HCT116 (cell line): ENCODE results near the gene CNPPD1. TPM values are rescaled to one million over a fixed set of nuclear protein-coding genes. Genes with fewer than 3 reads are reported as not detected.

Experiments
- ATAC-seq: fragments of 200-7000 bp; cut with Tn5 transposase; 2 replicates; pipeline ENCODE4 v1.9.1; 2020; ENCODE audit warnings: mild to moderate bottlenecking, moderate library complexity
- BruUV-seq: library from RNA; stranded (reverse); fragments of 400-500 nt; replicated peaks from 2 replicates; lab custom pipeline; 2021; lab: Mats Ljungman, UMichigan
- CTCF ChIA-PET: fragments of 300-600 bp; sonication (Branson Sonifier 250); formaldehyde crosslinking; loops from one replicate; lab custom pipeline; 2021; ENCODE audit warnings: antibody characterized with exemption; lab: Charles Lee
- POLR2A ChIA-PET: fragments of 300-600, 350-600 bp; sonication (Branson Sonifier 250); formaldehyde crosslinking; loops from one replicate; lab custom pipeline; 2021; ENCODE audit warnings: antibody characterized with exemption; lab: Charles Lee
- RAD21 ChIA-PET, 2 experiments: fragments of 300-600 bp; sonication (Branson Sonifier 250); formaldehyde crosslinking; loops; one replicate each; lab custom pipeline; 2023; ENCODE audit warnings: low total read pairs in 2 of 2; ENCODE audit not compliant: uncharacterized antibody in 2 of 2, unreplicated experiment in 2 of 2, low non-redundant PET in 1 of 2; lab: Charles Lee
- DNase-seq: peaks from one replicate; pipeline ENCODE4 v3.0.0-alpha.2; 2010; ENCODE audit warnings: low read depth, low spot score
- H2AFZ ChIP-seq: fragments of 200-600 bp; shearing (Covaris generic), sonication (generic); 2 replicates; pipeline ENCODE4 v1.6.1; 2017; ENCODE audit warnings: low read depth, mixed run types, mixed read lengths, antibody characterized with exemption, low read length; ENCODE audit not compliant: poor library complexity, severe bottlenecking
- H3K27ac ChIP-seq: 2 replicates; pipeline ENCODE4 v1.5.1; 2012; ENCODE audit warnings: low read depth, low read length
- H3K27me3 ChIP-seq: fragments of 200-600 bp; sonication (generic); 2 replicates; pipeline ENCODE4 v1.6.1; 2016; ENCODE audit warnings: mixed run types, low read length, mixed read lengths; ENCODE audit not compliant: insufficient read depth
- H3K36me3 ChIP-seq, 2 experiments: fragments of 200-500 bp in 1 of 2; fragments of 200-600 bp in 1 of 2; sonication (Bioruptor generic) in 1 of 2; sonication (generic) in 1 of 2; 2 replicates each; pipeline versions ENCODE4 v1.5.1 to v1.6.1; 2014 to 2016; ENCODE audit warnings: low read length in 2 of 2, inconsistent platforms in 1 of 2, mixed read lengths in 1 of 2, mixed run types in 1 of 2; ENCODE audit not compliant: insufficient read depth in 2 of 2, control insufficient read depth in 1 of 2
- H3K4me1 ChIP-seq, 2 experiments: fragments of 200-600 bp in 1 of 2; sonication (generic) in 1 of 2; 2 replicates each; pipeline versions ENCODE4 v1.5.1 to v1.6.1; 2012 to 2017; ENCODE audit warnings: low read length in 2 of 2, inconsistent platforms in 1 of 2, mild to moderate bottlenecking in 1 of 2, mixed read lengths in 1 of 2, mixed run types in 1 of 2, moderate library complexity in 1 of 2; ENCODE audit not compliant: insufficient read depth in 2 of 2, control insufficient read depth in 1 of 2
- H3K4me2 ChIP-seq: fragments of 200-600 bp; sonication (generic); 2 replicates; pipeline ENCODE4 v1.6.1; 2017; ENCODE audit warnings: mixed run types, low read length, mixed read lengths
- H3K4me3 ChIP-seq, 2 experiments: fragments of 200-600 bp in 1 of 2; sonication (generic) in 1 of 2; replicated peaks in 1 of 2; 2 replicates each; pipeline ENCODE4 v1.5.1; 2011 to 2016; ENCODE audit warnings: low read length in 2 of 2, control low read depth in 1 of 2, low read depth in 1 of 2, mild to moderate bottlenecking in 1 of 2, mixed read lengths in 1 of 2, mixed run types in 1 of 2
- H3K79me2 ChIP-seq: fragments of 200-600 bp; sonication (generic); 2 replicates; pipeline ENCODE4 v1.6.1; 2017; ENCODE audit warnings: mild to moderate bottlenecking, mixed run types, low read length, moderate library complexity, mixed read lengths; ENCODE audit not compliant: insufficient read depth
- H3K9ac ChIP-seq: fragments of 200-600 bp; sonication (generic); 2 replicates; pipeline ENCODE4 v1.6.1; 2016; ENCODE audit warnings: low read length, mixed read lengths
- H3K9me2 ChIP-seq: fragments of 200-600 bp; sonication (generic), shearing (Covaris generic); 2 replicates; pipeline ENCODE4 v1.6.1; 2017; ENCODE audit warnings: mixed run types, mild to moderate bottlenecking, moderate library complexity; ENCODE audit not compliant: insufficient read depth
- H3K9me3 ChIP-seq, 2 experiments: fragments of 200-500 bp in 1 of 2; fragments of 200-600 bp in 1 of 2; sonication (Bioruptor generic) in 1 of 2; sonication (generic) in 1 of 2; 2 replicates each; pipeline ENCODE4 v1.6.1; 2014 to 2017; ENCODE audit warnings: low read length in 2 of 2, mixed read lengths in 2 of 2, inconsistent platforms in 1 of 2, low read depth in 1 of 2, mild to moderate bottlenecking in 1 of 2, mixed run types in 1 of 2, moderate library complexity in 1 of 2; ENCODE audit not compliant: control insufficient read depth in 1 of 2, insufficient read depth in 1 of 2
- H4K20me1 ChIP-seq: fragments of 200-600 bp; sonication (generic), shearing (Covaris generic); 2 replicates; pipeline ENCODE4 v1.6.1; 2017; ENCODE audit warnings: mixed run types, mild to moderate bottlenecking, moderate library complexity; ENCODE audit not compliant: insufficient read depth
- CBX3 ChIP-seq: IDR thresholded peaks from 2 replicates; pipeline ENCODE4 v1.6.1; 2012; ENCODE audit warnings: low read depth
- CEBPB ChIP-seq: IDR thresholded peaks from 2 replicates; pipeline ENCODE4 v1.6.1; 2012; ENCODE audit warnings: low read depth
- EGR1 ChIP-seq: IDR thresholded peaks from 2 replicates; pipeline ENCODE4 v1.6.1; 2012; ENCODE audit warnings: low read depth
- ELF1 ChIP-seq: IDR thresholded peaks from 2 replicates; pipeline ENCODE4 v1.6.1; 2012; ENCODE audit warnings: low read depth, borderline replicate concordance
- EZH2 ChIP-seq: fragments of 200-600 bp; sonication (generic); IDR thresholded peaks from 2 replicates; pipeline ENCODE4 v1.6.1; 2017; ENCODE audit warnings: antibody characterized with exemption, mixed run types
- JUND ChIP-seq: IDR thresholded peaks from 2 replicates; pipeline ENCODE4 v1.6.1; 2012
- POLR2A ChIP-seq: IDR thresholded peaks from 2 replicates; pipeline ENCODE4 v1.7.0; 2011; ENCODE audit warnings: borderline replicate concordance; ENCODE audit not compliant: insufficient read depth, insufficient read length; ENCODE audit errors: extremely low read depth
- POLR2AphosphoS5 ChIP-seq: IDR thresholded peaks from 2 replicates; pipeline ENCODE4 v1.6.1; 2011; ENCODE audit warnings: mild to moderate bottlenecking, low read depth, low read length, moderate library complexity
- RAD21 ChIP-seq: IDR thresholded peaks from 2 replicates; pipeline ENCODE4 v1.6.1; 2012; ENCODE audit warnings: low read depth, mild to moderate bottlenecking
- SP1 ChIP-seq: IDR thresholded peaks from 2 replicates; pipeline ENCODE4 v1.6.1; 2012; ENCODE audit warnings: low read depth
- SRF ChIP-seq: IDR thresholded peaks from 2 replicates; pipeline ENCODE4 v1.6.1; 2012; ENCODE audit warnings: low read depth
- TCF7L2 ChIP-seq: IDR thresholded peaks from 2 replicates; pipeline ENCODE4 v1.7.0; 2011; ENCODE audit warnings: borderline replicate concordance, inconsistent platforms; ENCODE audit not compliant: insufficient read depth, insufficient read length; ENCODE audit errors: extremely low read depth
- YY1 ChIP-seq: IDR thresholded peaks from 2 replicates; pipeline ENCODE4 v1.6.1; 2011; ENCODE audit warnings: low read length, low read depth, moderate library complexity, mild to moderate bottlenecking; ENCODE audit not compliant: insufficient replicate concordance; ENCODE audit errors: extremely low read depth
- ZBTB33 ChIP-seq: IDR thresholded peaks from 2 replicates; pipeline ENCODE4 v1.6.1; 2011; ENCODE audit warnings: mild to moderate bottlenecking, low read length, moderate library complexity; ENCODE audit not compliant: insufficient replicate concordance; ENCODE audit errors: extremely low read depth
- ZFX ChIP-seq: fragments of 450-650 bp; IDR thresholded peaks from 2 replicates; pipeline ENCODE4 v1.6.1; 2017
- ZNF274 ChIP-seq: fragments of 200-500 bp; sonication (Bioruptor generic); IDR thresholded peaks from 2 replicates; pipeline ENCODE4 v1.6.1; 2014; ENCODE audit warnings: mild to moderate bottlenecking, low read depth, low read length, inconsistent platforms
- intact Hi-C: fragments of 100-400 bp; cut with micrococcal nuclease; formaldehyde crosslinking; loops from 2 replicates; pipeline ENCODE4 v1.10.0; 2022
- total RNA-seq: library from RNA; stranded (reverse); gene quantifications from one replicate; pipeline ENCODE4 v1.2.1, GENCODE V29; 2021; ENCODE audit not compliant: unreplicated experiment
- TF ChIP-seq, protein P1 (sequence below), 3 experiments: fragments of 200-600 bp in 1 of 3; sonication (generic) in 1 of 3; IDR thresholded peaks in 2 of 3; conservative IDR thresholded peaks in 1 of 3; 2 replicates each; pipeline ENCODE4 v1.5.1; 2012 to 2017; ENCODE audit warnings: low read depth in 2 of 3, low read length in 2 of 3, antibody characterized with exemption in 1 of 3, borderline replicate concordance in 1 of 3, control low read depth in 1 of 3, mild to moderate bottlenecking in 1 of 3, mixed read lengths in 1 of 3, mixed run types in 1 of 3, moderate library complexity in 1 of 3; ENCODE audit not compliant: insufficient read depth in 1 of 3
- TF ChIP-seq, protein P2 (sequence below): IDR thresholded peaks from 2 replicates; pipeline ENCODE4 v1.6.1; 2012

The CNPPD1 gene
- total RNA-seq, 1 experiment from 2014 or later: 41.9 TPM

DNA sequence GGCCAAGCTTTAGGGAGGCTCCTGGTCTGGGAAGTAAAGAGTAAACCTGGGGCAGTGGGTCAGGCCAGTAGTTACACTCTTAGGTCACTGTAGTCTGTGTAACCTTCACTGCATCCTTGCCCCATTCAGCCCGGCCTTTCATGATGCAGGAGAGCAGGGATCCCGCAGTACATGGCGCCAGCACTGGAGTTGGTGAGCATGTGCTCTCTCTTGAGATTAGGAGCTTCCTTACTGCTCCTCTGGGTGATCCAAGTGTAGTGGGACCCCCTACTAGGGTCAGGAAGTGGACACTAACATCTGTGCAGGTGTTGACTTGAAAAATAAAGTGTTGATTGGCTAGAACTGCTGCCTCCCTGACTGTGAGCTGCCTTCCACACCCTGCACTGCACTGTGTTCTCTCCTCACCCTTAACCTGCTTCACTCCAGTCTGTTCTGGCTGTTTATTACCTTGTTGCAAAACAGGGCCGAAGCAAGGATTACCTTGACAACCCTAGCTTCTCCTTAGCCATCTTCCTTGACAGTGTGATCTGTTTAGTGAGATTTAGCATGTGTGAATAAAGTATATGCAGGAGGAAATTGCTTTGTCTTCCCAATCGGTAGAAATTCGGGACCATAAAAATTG, 6.5 kb upstream of the CNPPD1 start:
- H3K4me1 ChIP-seq: peaks cover 5 to 12% of the 10 kb centered on the region in 2 experiments; a peak in 2 of 4 replicates
- H3K27me3 ChIP-seq: no peaks in the 10 kb centered on the region
- TF ChIP-seq ZBTB33 (no peak), EGR1 (no peak), ZNF274 (no peak), RAD21 (no peak), JUND (no peak), CBX3 (no peak), ELF1 (no peak), ZFX (no peak), SRF (no peak), SP1 (no peak), POLR2A (no peak), POLR2AphosphoS5 (no peak), YY1 (no peak), EZH2 (no peak), CEBPB (no peak), TCF7L2 (no peak)
- TF ChIP-seq, protein P1, sequence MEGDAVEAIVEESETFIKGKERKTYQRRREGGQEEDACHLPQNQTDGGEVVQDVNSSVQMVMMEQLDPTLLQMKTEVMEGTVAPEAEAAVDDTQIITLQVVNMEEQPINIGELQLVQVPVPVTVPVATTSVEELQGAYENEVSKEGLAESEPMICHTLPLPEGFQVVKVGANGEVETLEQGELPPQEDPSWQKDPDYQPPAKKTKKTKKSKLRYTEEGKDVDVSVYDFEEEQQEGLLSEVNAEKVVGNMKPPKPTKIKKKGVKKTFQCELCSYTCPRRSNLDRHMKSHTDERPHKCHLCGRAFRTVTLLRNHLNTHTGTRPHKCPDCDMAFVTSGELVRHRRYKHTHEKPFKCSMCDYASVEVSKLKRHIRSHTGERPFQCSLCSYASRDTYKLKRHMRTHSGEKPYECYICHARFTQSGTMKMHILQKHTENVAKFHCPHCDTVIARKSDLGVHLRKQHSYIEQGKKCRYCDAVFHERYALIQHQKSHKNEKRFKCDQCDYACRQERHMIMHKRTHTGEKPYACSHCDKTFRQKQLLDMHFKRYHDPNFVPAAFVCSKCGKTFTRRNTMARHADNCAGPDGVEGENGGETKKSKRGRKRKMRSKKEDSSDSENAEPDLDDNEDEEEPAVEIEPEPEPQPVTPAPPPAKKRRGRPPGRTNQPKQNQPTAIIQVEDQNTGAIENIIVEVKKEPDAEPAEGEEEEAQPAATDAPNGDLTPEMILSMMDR (IDR thresholded peaks at IDR 0.05 in 2 of 3, conservative IDR thresholded peaks at IDR 0.05 in 1 of 3; ENCODE audit: borderline replicate concordance in 1 of 3, insufficient read depth in 1 of 3, low read depth in 2 of 3, low read length in 2 of 3): no peak
- TF ChIP-seq, protein P2, sequence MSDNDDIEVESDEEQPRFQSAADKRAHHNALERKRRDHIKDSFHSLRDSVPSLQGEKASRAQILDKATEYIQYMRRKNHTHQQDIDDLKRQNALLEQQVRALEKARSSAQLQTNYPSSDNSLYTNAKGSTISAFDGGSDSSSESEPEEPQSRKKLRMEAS: no peak
- TF ChIP-seq, all 23 proteins: peak for 0
- ATAC-seq: no peak
- POLR2A ChIA-PET: no interaction called here
- no peak overlapping the region for H3K27ac ChIP-seq
- intact Hi-C loops: no loop called here
- H4K20me1 ChIP-seq: no peaks in the 10 kb centered on the region
- no peak overlapping the region for H2AFZ ChIP-seq
- RAD21 ChIA-PET: no interaction called here
- H3K36me3 ChIP-seq: peaks cover 13 to 17% of the 10 kb centered on the region in 2 experiments; a peak in 3 of 4 replicates
- no TSS peak for BruUV-seq
- no peak for DNase-seq
- no peak overlapping the region for H3K4me2 ChIP-seq
- H3K79me2 ChIP-seq: peaks cover 16% of the 10 kb centered on the region
- CTCF ChIA-PET: no interaction called here
- H3K9me3 ChIP-seq: no peaks in the 10 kb centered on the region
- H3K4me3 ChIP-seq: no peak overlapping the region
- no peaks in the 10 kb centered on the region for H3K9me2 ChIP-seq
- H3K9ac ChIP-seq: no peak overlapping the region
